Activated naive CD8-positive, alpha-beta T cell treated with anti-CD3 and anti-CD28 coated beads, Interleukin-2, amount 50 U/mL, for 16 hours (primary cell): ENCODE measurements around the gene PLEKHG2.

Experiments
- DNase-seq: peaks from one replicate; pipeline ENCODE4 v3.0.0-alpha.2; 2020; ENCODE audit warnings: low read depth, low spot score

PLEKHG2 gene

GRCh38 chr19:39384839-39385568, 27.5 kb upstream of the PLEKHG2 start:
- DNase-seq, result no peak

GRCh38 chr19:39385629-39386411, 26.6 kb upstream of the PLEKHG2 start:
- no peak for DNase-seq

- no peak for DNase-seq
Observed at GRCh38 chr19:39386557-39386956, 25.9 kb upstream of the PLEKHG2 start.

- DNase-seq, result no peak
Observed at GRCh38 chr19:39388657-39389056, 23.8 kb upstream of the PLEKHG2 start.

GRCh38 chr19:39389631-39390414, 22.6 kb upstream of the PLEKHG2 start:
- DNase-seq, result no peak

GRCh38 chr19:39390451-39390750, 22.1 kb upstream of the PLEKHG2 start:
- DNase-seq, result peak; percentile 46

GRCh38 chr19:39390751-39391437, 21.6 kb upstream of the PLEKHG2 start, which contains the start of the genes MED29 and PAF1:
MED29 (plus strand) TSS chr19:39391378; CDS start chr19:39391423, 45 bp downstream.
PAF1 (minus strand) TSS chr19:39391106; CDS start chr19:39390864, 242 bp downstream.
- peak; percentile 92 for DNase-seq

GRCh38 chr19:39397360-39398296, 14.8 kb upstream of the PLEKHG2 start:
- DNase-seq, result peak; percentile 87

- DNase-seq, result no peak
Observed at GRCh38 chr19:39398297-39398864, 14.1 kb upstream of the PLEKHG2 start.

GRCh38 chr19:39399668-39400050, 12.8 kb upstream of the PLEKHG2 start:
- DNase-seq, result no peak

GRCh38 chr19:39400061-39400460, 12.4 kb upstream of the PLEKHG2 start:
- DNase-seq, result no peak

GRCh38 chr19:39401070-39401548, 11.4 kb upstream of the PLEKHG2 start:
- DNase-seq, result no peak

- peak; percentile 38 for DNase-seq
Observed at GRCh38 chr19:39401549-39402345, 10.7 kb upstream of the PLEKHG2 start.

GRCh38 chr19:39402346-39403300, 9.8 kb upstream of the PLEKHG2 start:
- DNase-seq, result peak; percentile 68

- peak; percentile 87 for DNase-seq
Observed at GRCh38 chr19:39403331-39404312, 8.8 kb upstream of the PLEKHG2 start.

- DNase-seq, result no peak
Observed at GRCh38 chr19:39405261-39405957, 7.1 kb upstream of the PLEKHG2 start.
